GM08714 (cell line): Measurements from ENCODE around the gene ABI3BP.

Experiments
- H3K4me3 ChIP-seq: fragments of 200-500 bp; sonication (Bioruptor generic); 2 replicates; pipeline ENCODE4 v1.5.1; 2014; ENCODE audit warnings: mild to moderate bottlenecking, low read length, inconsistent platforms
- ZNF274 ChIP-seq: IDR thresholded peaks from 2 replicates; pipeline ENCODE4 v1.6.1; 2012; ENCODE audit warnings: mild to moderate bottlenecking, low read depth, low read length

Gene ABI3BP

GRCh38 chr3:100719136-100719535, 274.1 kb downstream of the ABI3BP start:
- TF ChIP-seq ZNF274, result no peak
- H3K4me3 ChIP-seq, result no peak overlapping the region

- no peak overlapping the region for H3K4me3 ChIP-seq
- no peak for TF ChIP-seq ZNF274
These were observed 275.4 kb downstream of the ABI3BP start for GRCh38 chr3:100717637-100718487.

GRCh38 chr3:100717063-100717462, 276.2 kb downstream of the ABI3BP start:
- no peak for TF ChIP-seq ZNF274
- H3K4me3 ChIP-seq, result no peak overlapping the region; the same call in 1 of the 2 replicates

GRCh38 chr3:100715176-100715575, 278.0 kb downstream of the ABI3BP start:
- TF ChIP-seq ZNF274, result no peak

GRCh38 chr3:100710261-100710968, 282.8 kb downstream of the ABI3BP start:
- peak overlapping the region; percentile 96 for H3K4me3 ChIP-seq
- no peak for TF ChIP-seq ZNF274

More at GRCh38 chr3:100715176-100715575, 278.0 kb downstream of the ABI3BP start:
- H3K4me3 ChIP-seq, result no peak overlapping the region

- peak overlapping the region; percentile 96 for H3K4me3 ChIP-seq
These were observed 283.4 kb downstream of the ABI3BP start for GRCh38 chr3:100709842-100710260.

GRCh38 chr3:100708989-100709841, 284.0 kb downstream of the ABI3BP start, which contains the start of gene TFG:
Gene TFG, plus strand, starts transcription at chr3:100709494. Its CDS starts 4,192 bp downstream, at chr3:100713686.
- peak within 1 kb of the TSS; percentile 96 for H3K4me3 ChIP-seq
- no peak for TF ChIP-seq ZNF274

More at GRCh38 chr3:100709842-100710260, 283.4 kb downstream of the ABI3BP start:
- no peak for TF ChIP-seq ZNF274

- H3K4me3 ChIP-seq, result peak overlapping the region; percentile 38
- no peak for TF ChIP-seq ZNF274
These were observed 284.6 kb downstream of the ABI3BP start for GRCh38 chr3:100708644-100708988.

- TF ChIP-seq ZNF274, result no peak
- no peak overlapping the region for H3K4me3 ChIP-seq
These were observed 286.9 kb downstream of the ABI3BP start for GRCh38 chr3:100706365-100706764.

- no peak for TF ChIP-seq ZNF274
- H3K4me3 ChIP-seq, result no peak overlapping the region
These were observed 289.4 kb downstream of the ABI3BP start for GRCh38 chr3:100703865-100704264.

GRCh38 chr3:100702980-100703345, 290.3 kb downstream of the ABI3BP start:
- H3K4me3 ChIP-seq, result no peak overlapping the region
- no peak for TF ChIP-seq ZNF274

GRCh38 chr3:100702082-100702979, 290.9 kb downstream of the ABI3BP start:
- no peak for TF ChIP-seq ZNF274
- H3K4me3 ChIP-seq, result no peak overlapping the region

- no peak for TF ChIP-seq ZNF274
- H3K4me3 ChIP-seq, result no peak overlapping the region
These were observed 292.5 kb downstream of the ABI3BP start for GRCh38 chr3:100700708-100701107.
